ENCODE measurements around the gene JAKMIP3. TPM values are rescaled to one million over a fixed set of nuclear protein-coding genes. Genes with fewer than 3 reads are reported as not detected.

Gene JAKMIP3
- total RNA-seq, 1 experiment from 2014 or later, result 0.02 TPM

DNA sequence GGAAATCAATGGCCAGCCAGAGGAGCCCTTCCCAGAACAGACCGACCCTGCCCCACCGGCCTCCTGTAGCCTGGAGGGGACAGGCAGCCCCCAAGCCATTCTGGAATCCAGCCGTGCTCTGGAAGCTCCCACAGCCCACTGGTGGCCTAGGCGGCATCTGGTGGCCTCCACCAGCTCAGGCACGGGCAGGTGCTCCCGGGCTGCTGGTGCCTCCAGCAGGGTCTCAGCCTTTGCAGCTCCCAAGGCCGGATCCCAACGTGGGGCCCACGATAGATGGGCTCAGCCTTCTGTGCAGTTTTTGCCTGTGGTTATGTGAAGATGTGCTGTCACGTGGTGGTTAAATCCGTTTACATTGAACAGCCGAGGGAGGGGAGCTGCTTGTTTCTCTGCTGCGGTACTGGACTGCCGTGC, 44.4 kb downstream of the JAKMIP3 start:
- no peak for DNase-seq (ENCODE audit: low read depth)

DNA sequence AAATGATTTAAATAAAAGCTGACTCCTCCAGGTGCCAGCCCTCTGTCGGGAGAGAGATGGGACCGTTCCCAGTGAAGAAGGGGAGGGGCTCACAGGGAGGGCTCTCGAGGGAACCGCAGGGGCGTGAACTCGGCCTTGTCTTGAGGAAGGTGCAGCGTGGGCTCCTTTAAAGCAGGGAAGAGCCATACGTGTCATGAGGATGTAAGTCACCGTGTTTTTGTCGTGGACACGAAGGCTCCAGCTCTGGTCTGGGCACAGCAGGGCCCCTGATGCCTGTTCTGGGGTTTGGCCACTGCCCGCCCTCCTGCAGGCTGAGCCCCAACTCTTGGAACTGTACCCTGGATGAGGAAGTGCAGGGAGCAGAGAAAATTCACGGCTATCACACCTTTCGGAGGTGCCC, 45.0 kb downstream of the JAKMIP3 start:
- no peak for DNase-seq (ENCODE audit: low read depth)

GRCh38 chr10:132111121-132111731, 45.5 kb downstream of the JAKMIP3 start:
- DNase-seq (ENCODE audit: low read depth), result no peak

GRCh38 chr10:132111871-132112341, 46.2 kb downstream of the JAKMIP3 start:
- no peak for DNase-seq (ENCODE audit: low read depth)

GRCh38 chr10:132112611-132113010, 46.9 kb downstream of the JAKMIP3 start:
- DNase-seq (ENCODE audit: low read depth), result no peak

GRCh38 chr10:132113206-132113605, 47.5 kb downstream of the JAKMIP3 start:
- DNase-seq (ENCODE audit: low read depth), result no peak

- DNase-seq (ENCODE audit: low read depth), result no peak
These were observed 48.1 kb downstream of the JAKMIP3 start for GRCh38 chr10:132113766-132114365.

DNA sequence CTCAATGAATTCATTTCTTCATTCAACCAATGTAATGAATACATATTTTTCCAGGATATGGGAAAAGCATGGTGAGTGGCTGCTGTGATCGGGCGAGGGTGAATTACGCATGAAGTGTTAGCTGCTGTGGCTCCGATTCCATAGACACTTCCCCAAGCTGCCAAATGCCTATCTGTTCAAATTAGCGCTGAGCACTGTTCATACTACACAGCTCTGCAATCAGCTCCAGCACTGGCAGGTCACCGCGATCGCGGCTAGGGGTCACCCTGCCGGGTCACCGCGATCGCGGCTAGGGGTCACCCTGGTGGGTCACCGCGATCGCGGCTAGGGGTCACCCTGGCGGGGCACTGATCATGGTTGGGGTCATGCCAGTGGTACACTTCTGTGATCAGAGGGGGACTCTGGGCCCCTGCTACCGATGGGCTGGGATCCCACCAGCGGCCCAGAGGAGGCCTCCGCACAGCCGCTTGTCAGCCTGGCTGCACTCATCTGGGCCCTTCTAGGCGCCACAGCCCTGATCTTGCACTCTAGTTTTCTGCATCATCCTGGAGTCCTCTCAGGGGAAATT, 49.3 kb downstream of the JAKMIP3 start:
- DNase-seq (ENCODE audit: low read depth), result no peak

Other genes with a start within 250 kb of the JAKMIP3 start
- gene PPP2R2D, start 164.9 kb upstream of the JAKMIP3 start, total RNA-seq (2014; rRNA removed; shearing (Covaris generic)), result 28.3 and 36.1 TPM in 2 replicates
- gene BNIP3, start 84.0 kb upstream of the JAKMIP3 start, total RNA-seq (2014; rRNA removed; shearing (Covaris generic)), result 618 and 734 TPM in 2 replicates
- gene DPYSL4, start 121.0 kb downstream of the JAKMIP3 start, total RNA-seq (2014; rRNA removed; shearing (Covaris generic)), result 4.8 and 6.0 TPM in 2 replicates
- 0.71 and 3.6 TPM in 2 replicates for gene STK32C, start 242.0 kb downstream of the JAKMIP3 start, total RNA-seq (2014; rRNA removed; shearing (Covaris generic))

Data from M059J (cell line).